T-helper 17 cell (primary cell): ENCODE data around the gene AKT3. TPM values are rescaled to one million over a fixed set of nuclear protein-coding genes. Genes with fewer than 3 reads are reported as not detected.
"Not testable (repeated sequence)": the region's sequence is repeated elsewhere in the genome, so short reads cannot be mapped to it uniquely, and the experiment has no call there.

Source experiments
- ATAC-seq: fragments of 150-1000 bp; cut with Tn5 transposase; 2 replicates; pipeline ENCODE4 v1.10.0; 2021; ENCODE audit warnings: mild to moderate bottlenecking, moderate library complexity
- DNase-seq, 3 donors: peaks; one replicate each; pipeline versions ENCODE4 v3.0.0 to v3.0.0-alpha.2; 2020 to 2021
- H3K9me3 ChIP-seq: one replicate; pipeline ENCODE4 v1.7.0; 2013; ENCODE audit warnings: low read length, mild to moderate bottlenecking; ENCODE audit not compliant: control insufficient read depth, poor library complexity, severe bottlenecking
- H3K27ac Mint-ChIP-seq: one replicate; pipeline ENCODE4 v1.8.0; 2022; ENCODE audit warnings: mild to moderate bottlenecking, moderate library complexity, mixed read lengths
- H3K27me3 Mint-ChIP-seq: one replicate; pipeline ENCODE4 v1.8.0; 2022; ENCODE audit warnings: mixed read lengths
- H3K36me3 Mint-ChIP-seq: one replicate; pipeline ENCODE4 v1.8.0; 2022; ENCODE audit warnings: low read depth, mixed read lengths
- H3K4me1 Mint-ChIP-seq: one replicate; pipeline ENCODE4 v1.8.0; 2022; ENCODE audit warnings: mild to moderate bottlenecking, mixed read lengths
- H3K4me3 Mint-ChIP-seq: one replicate; pipeline ENCODE4 v1.8.0; 2022; ENCODE audit warnings: mild to moderate bottlenecking, moderate library complexity, mixed read lengths
- total RNA-seq, 4 donors: library from RNA in 2 of 4; stranded (reverse) in 2 of 4; gene quantifications; one replicate each; pipeline ENCODE4 v1.2.3 and lab custom pipeline; 2022 to 2026

AKT3 gene
- total RNA-seq, 2 donors from 2014 or later = 96.0 to 103 TPM

DNA sequence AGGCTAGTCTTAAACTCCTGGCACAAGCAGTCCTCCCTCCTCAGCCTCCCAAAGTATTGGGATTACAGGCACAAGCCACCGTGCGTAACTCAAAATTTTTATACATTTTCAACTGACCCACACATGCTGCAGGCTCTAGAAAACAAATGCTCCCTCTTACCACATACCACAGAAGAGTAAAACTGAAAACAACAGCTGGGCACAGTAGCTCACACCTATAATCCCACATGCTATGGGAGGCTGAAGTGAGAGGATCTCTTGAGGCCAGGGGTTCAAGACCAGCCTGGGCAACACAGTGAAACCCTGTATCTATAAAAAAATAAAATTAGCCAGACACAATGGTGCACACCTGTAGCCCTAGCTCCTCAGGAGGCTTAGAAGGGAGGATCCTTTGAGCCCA, 56.7 kb downstream of the AKT3 start:
- ATAC-seq (no peak), DNase-seq (no peak)
- Mint-ChIP-seq H3K4me3 (no peak overlapping the region), H3K27ac (no peak overlapping the region), H3K36me3 (peaks cover 3% of the 10 kb centered on the region), H3K27me3 (no peaks in the 10 kb centered on the region), H3K4me1 (peaks cover 41% of the 10 kb centered on the region)
- no peaks in the 10 kb centered on the region for H3K9me3 ChIP-seq

DNA sequence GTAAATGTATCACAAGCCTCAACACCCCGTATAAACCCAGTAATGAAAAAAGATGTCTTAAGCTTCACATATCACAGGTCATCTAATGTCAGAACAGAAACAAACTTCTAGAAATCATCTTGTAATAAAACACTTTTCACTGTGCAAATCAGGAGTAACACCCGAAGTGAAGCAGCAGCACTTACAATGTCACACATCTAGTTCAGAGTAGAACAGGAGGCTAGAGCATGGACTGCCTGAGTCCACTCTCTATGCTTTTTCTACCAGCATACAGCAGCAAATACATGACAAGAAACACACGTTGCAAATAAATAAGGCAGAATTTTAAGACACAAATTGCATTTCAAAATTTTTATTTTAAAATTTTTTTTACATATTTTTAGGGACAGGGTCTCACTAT, 57.2 kb downstream of the AKT3 start:
- no peaks in the 10 kb centered on the region for H3K27me3 Mint-ChIP-seq

DNA sequence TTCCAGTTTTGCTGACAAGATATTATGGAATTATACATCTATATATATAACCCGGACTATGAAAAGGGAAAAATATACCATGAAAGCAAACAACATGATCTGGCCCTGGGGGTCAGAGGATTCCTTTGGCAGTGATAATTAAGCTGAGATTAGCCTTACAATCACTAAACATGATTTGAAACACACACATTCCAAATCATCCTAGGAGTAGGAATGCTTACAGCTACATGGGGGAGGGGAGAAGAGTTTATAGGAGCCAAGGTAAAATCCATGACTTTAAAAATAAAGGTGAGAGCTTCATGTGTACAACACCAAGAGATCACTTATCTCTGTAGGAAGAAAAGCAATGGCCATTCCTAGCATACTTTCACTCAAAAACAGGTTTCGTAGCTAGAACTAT, 57.6 kb downstream of the AKT3 start:
- no peak for DNase-seq
- Mint-ChIP-seq H3K36me3 (peaks cover 3% of the 10 kb centered on the region), H3K4me1 (peaks cover 46% of the 10 kb centered on the region), H3K27ac (peak overlapping the region; percentile 69), H3K4me3 (no peak overlapping the region), H3K27me3 (no peaks in the 10 kb centered on the region)
- H3K9me3 ChIP-seq = no peaks in the 10 kb centered on the region
- no peak for ATAC-seq

More for the DNA sequence above, 57.2 kb downstream of the AKT3 start:
- Mint-ChIP-seq H3K4me3 (no peak overlapping the region), H3K36me3 (peaks cover 3% of the 10 kb centered on the region), H3K27ac (peak overlapping the region; percentile 69), H3K4me1 (peaks cover 42% of the 10 kb centered on the region)
- H3K9me3 ChIP-seq = no peaks in the 10 kb centered on the region
- ATAC-seq = no peak
- DNase-seq = no peak

GRCh38 chr1:243791586-243792267, 58.3 kb downstream of the AKT3 start:
- no peaks in the 10 kb centered on the region for H3K27me3 Mint-ChIP-seq
- peak overlapping the region; percentile 69 for H3K27ac Mint-ChIP-seq
- DNase-seq (no peak), ATAC-seq (no peak)
- H3K4me3 Mint-ChIP-seq = no peak overlapping the region
- H3K9me3 ChIP-seq = no peaks in the 10 kb centered on the region
- H3K36me3 Mint-ChIP-seq = peaks cover 2% of the 10 kb centered on the region
- H3K4me1 Mint-ChIP-seq = peaks cover 48% of the 10 kb centered on the region

DNA sequence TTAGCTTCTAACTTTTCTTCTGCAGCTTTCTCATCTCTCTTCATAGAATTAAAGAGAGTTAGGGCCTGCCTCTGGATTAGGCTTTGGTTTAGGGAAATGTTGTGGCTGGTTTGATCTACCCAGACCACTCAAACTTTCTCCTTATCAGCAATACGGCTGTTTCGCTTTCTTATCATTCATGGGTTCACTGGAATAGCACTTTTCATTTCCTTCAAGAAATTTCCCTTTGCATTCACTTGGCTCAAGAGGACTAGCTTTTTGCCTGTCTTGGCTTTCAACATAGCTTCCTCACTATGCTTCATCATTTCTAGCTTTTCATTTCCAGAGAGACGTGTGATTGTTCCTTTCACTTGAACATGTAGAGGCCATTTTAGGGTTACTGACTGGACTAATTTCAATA, 59.6 kb downstream of the AKT3 start:
- H3K27ac Mint-ChIP-seq = no peak overlapping the region
- H3K4me1 Mint-ChIP-seq = peaks cover 45% of the 10 kb centered on the region

GRCh38 chr1:243786531-243786930, 63.5 kb downstream of the AKT3 start:
- Mint-ChIP-seq H3K4me3 (no peak overlapping the region), H3K36me3 (no peaks in the 10 kb centered on the region), H3K27ac (peak overlapping the region; percentile 8), H3K27me3 (no peaks in the 10 kb centered on the region), H3K4me1 (peaks cover 40% of the 10 kb centered on the region)
- no peak for DNase-seq
- H3K9me3 ChIP-seq = no peaks in the 10 kb centered on the region
- ATAC-seq = no peak

More for the DNA sequence above, 59.6 kb downstream of the AKT3 start:
- no peak for DNase-seq
- no peaks in the 10 kb centered on the region for H3K9me3 ChIP-seq
- no peaks in the 10 kb centered on the region for H3K27me3 Mint-ChIP-seq
- H3K4me3 Mint-ChIP-seq = no peak overlapping the region
- no peaks in the 10 kb centered on the region for H3K36me3 Mint-ChIP-seq
- no peak for ATAC-seq

GRCh38 chr1:243784506-243784905, 65.5 kb downstream of the AKT3 start:
- Mint-ChIP-seq H3K4me3 (no peak overlapping the region), H3K36me3 (no peaks in the 10 kb centered on the region), H3K4me1 (peaks cover 33% of the 10 kb centered on the region), H3K27ac (no peak overlapping the region), H3K27me3 (no peaks in the 10 kb centered on the region)
- DNase-seq (no peak), ATAC-seq (no peak)
- H3K9me3 ChIP-seq = no peaks in the 10 kb centered on the region

DNA sequence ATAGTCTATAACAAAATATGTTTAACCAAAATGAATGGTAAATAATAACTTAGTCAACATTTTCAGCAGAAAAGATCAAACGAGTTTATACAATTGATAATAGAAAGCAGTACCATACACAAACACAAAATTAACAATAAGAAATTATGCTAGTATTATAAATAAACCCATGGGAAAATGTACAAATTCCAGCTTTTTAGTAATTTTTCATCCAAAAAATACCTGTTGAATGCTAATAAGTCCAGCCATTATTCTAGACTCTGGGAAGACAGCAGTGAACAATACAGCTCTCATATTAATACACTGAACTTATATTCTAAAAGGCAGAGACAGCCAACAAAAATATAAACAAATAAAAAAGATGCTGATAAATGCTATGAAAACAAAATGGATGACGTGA, 66.3 kb downstream of the AKT3 start:
- no peak for DNase-seq
- Mint-ChIP-seq H3K4me3 (no peak overlapping the region), H3K27me3 (no peaks in the 10 kb centered on the region), H3K36me3 (no peaks in the 10 kb centered on the region), H3K4me1 (peaks cover 34% of the 10 kb centered on the region), H3K27ac (peak overlapping the region; percentile 10)
- ATAC-seq = no peak
- no peaks in the 10 kb centered on the region for H3K9me3 ChIP-seq

DNA sequence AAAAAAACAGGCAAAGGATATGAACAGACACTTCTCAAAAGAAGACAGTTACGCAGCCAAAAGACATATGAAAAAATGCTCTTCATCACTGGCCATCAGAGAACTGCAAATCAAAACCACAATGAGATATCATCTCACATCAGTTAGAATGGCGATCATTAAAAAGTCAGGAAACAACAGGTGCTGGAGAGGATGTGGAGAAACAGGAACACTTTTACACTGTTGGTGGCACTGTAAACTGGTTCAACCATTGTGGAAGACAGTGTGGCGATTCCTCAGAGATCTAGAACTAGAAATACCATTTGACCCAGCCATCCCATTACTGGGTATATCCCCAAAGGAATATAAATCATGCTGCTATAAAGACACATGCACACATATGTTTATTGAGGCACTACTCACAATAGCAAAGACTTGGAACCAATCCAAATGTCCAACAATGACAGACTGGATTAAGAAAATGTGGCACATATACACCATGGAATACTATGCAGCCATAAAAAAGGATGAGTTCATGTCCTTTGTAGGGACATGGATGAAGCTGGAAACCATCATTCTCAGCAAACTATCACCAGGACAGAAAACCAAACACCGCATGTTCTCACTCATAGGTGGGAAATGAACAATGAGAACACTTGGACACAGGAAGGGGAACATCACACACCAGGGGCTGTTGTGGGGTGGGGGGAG, 77.5 kb downstream of the AKT3 start:
- H3K27ac Mint-ChIP-seq, H3K9me3 ChIP-seq, ATAC-seq, DNase-seq, H3K4me3 Mint-ChIP-seq, H3K27me3 Mint-ChIP-seq, H3K36me3 Mint-ChIP-seq: not testable (repeated sequence)
- H3K4me1 Mint-ChIP-seq = peaks cover 21% of the 10 kb centered on the region

GRCh38 chr1:243770860-243771259, 79.2 kb downstream of the AKT3 start:
- no peaks in the 10 kb centered on the region for H3K9me3 ChIP-seq
- Mint-ChIP-seq H3K36me3 (no peaks in the 10 kb centered on the region), H3K27ac (peak overlapping the region; percentile 44), H3K4me1 (peaks cover 31% of the 10 kb centered on the region), H3K27me3 (no peaks in the 10 kb centered on the region), H3K4me3 (no peak overlapping the region)
- ATAC-seq (no peak), DNase-seq (no peak)

GRCh38 chr1:243765676-243766075, 84.4 kb downstream of the AKT3 start:
- H3K4me3 Mint-ChIP-seq = no peak overlapping the region
- H3K27ac Mint-ChIP-seq = peak overlapping the region; percentile 32
- no peak for DNase-seq
- ATAC-seq = no peak
- H3K9me3 ChIP-seq = no peaks in the 10 kb centered on the region
- peaks cover 27% of the 10 kb centered on the region for H3K4me1 Mint-ChIP-seq
- no peaks in the 10 kb centered on the region for H3K27me3 Mint-ChIP-seq
- no peaks in the 10 kb centered on the region for H3K36me3 Mint-ChIP-seq

- no peaks in the 10 kb centered on the region for H3K9me3 ChIP-seq
- no peak for ATAC-seq
- H3K36me3 Mint-ChIP-seq = no peaks in the 10 kb centered on the region
- H3K4me1 Mint-ChIP-seq = peaks cover 26% of the 10 kb centered on the region
- H3K27me3 Mint-ChIP-seq = no peaks in the 10 kb centered on the region
- no peak for DNase-seq
- no peak overlapping the region for H3K27ac Mint-ChIP-seq
- no peak overlapping the region for H3K4me3 Mint-ChIP-seq
Observed at GRCh38 chr1:243763806-243764205, 86.2 kb downstream of the AKT3 start.

- no peak overlapping the region for H3K4me3 Mint-ChIP-seq
- DNase-seq (no peak), ATAC-seq (no peak)
- H3K27ac Mint-ChIP-seq = no peak overlapping the region
- no peaks in the 10 kb centered on the region for H3K27me3 Mint-ChIP-seq
- H3K9me3 ChIP-seq = no peaks in the 10 kb centered on the region
- peaks cover 23% of the 10 kb centered on the region for H3K4me1 Mint-ChIP-seq
- no peaks in the 10 kb centered on the region for H3K36me3 Mint-ChIP-seq
Observed at GRCh38 chr1:243758647-243759046, 91.4 kb downstream of the AKT3 start.

DNA sequence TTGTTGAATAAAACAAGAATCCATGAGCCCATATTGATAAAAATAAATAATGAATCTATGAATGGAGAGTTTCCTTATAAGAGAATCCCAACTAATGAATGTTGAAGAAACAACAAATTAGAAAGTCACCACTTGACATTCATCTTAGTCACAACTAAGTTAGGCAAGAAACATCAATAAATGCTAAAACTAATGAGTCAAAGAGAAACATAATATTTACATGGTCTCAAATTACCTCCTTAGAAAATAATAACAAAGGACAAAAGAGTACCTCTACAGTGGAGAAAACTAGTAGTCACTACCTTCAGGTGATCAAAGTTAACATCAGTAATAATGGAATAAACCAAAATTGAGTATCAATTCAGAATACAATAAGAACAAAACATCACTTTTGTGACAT, 93.5 kb downstream of the AKT3 start:
- H3K4me3 Mint-ChIP-seq = no peak overlapping the region

More for the DNA sequence above, 93.5 kb downstream of the AKT3 start:
- no peaks in the 10 kb centered on the region for H3K36me3 Mint-ChIP-seq
- H3K27me3 Mint-ChIP-seq = no peaks in the 10 kb centered on the region
- ATAC-seq = no peak
- peak overlapping the region; percentile 82 for H3K27ac Mint-ChIP-seq
- peaks cover 33% of the 10 kb centered on the region for H3K4me1 Mint-ChIP-seq
- H3K9me3 ChIP-seq = no peaks in the 10 kb centered on the region
- DNase-seq = no peak
